ENCODE data around the gene NELFA.

DNA sequence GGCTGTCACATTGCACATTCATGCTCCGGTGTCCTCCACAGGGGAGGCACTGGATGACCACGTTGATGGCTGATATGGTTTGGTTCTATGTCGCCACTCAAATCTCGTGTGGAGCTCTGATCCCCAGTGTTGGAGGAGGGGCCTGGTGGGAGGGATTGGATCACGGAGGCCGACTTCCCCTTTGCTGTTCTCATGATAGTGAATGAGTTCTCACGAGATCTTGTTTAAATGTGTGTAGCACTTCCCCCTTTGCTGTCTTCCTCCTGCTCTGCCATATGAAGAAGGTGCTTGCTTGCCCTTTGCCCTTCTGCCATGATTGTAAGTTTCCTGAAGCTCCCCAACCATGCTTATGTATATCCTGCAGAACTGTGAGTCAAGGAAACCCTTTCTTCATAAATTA, 28.1 kb upstream of the NELFA start:
- TF ChIP-seq, protein P1, sequence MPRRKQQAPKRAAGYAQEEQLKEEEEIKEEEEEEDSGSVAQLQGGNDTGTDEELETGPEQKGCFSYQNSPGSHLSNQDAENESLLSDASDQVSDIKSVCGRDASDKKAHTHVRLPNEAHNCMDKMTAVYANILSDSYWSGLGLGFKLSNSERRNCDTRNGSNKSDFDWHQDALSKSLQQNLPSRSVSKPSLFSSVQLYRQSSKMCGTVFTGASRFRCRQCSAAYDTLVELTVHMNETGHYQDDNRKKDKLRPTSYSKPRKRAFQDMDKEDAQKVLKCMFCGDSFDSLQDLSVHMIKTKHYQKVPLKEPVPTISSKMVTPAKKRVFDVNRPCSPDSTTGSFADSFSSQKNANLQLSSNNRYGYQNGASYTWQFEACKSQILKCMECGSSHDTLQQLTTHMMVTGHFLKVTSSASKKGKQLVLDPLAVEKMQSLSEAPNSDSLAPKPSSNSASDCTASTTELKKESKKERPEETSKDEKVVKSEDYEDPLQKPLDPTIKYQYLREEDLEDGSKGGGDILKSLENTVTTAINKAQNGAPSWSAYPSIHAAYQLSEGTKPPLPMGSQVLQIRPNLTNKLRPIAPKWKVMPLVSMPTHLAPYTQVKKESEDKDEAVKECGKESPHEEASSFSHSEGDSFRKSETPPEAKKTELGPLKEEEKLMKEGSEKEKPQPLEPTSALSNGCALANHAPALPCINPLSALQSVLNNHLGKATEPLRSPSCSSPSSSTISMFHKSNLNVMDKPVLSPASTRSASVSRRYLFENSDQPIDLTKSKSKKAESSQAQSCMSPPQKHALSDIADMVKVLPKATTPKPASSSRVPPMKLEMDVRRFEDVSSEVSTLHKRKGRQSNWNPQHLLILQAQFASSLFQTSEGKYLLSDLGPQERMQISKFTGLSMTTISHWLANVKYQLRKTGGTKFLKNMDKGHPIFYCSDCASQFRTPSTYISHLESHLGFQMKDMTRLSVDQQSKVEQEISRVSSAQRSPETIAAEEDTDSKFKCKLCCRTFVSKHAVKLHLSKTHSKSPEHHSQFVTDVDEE (CRISPR knock-in tag; IDR thresholded peaks at IDR 0.05): no peak
- TF ChIP-seq ZFP30 (CRISPR knock-in tag; IDR thresholded peaks at IDR 0.05): no peak
- no peak for TF ChIP-seq BACH2 (CRISPR knock-in tag; IDR thresholded peaks at IDR 0.05; ENCODE audit: borderline replicate concordance)
- TF ChIP-seq, protein P2, sequence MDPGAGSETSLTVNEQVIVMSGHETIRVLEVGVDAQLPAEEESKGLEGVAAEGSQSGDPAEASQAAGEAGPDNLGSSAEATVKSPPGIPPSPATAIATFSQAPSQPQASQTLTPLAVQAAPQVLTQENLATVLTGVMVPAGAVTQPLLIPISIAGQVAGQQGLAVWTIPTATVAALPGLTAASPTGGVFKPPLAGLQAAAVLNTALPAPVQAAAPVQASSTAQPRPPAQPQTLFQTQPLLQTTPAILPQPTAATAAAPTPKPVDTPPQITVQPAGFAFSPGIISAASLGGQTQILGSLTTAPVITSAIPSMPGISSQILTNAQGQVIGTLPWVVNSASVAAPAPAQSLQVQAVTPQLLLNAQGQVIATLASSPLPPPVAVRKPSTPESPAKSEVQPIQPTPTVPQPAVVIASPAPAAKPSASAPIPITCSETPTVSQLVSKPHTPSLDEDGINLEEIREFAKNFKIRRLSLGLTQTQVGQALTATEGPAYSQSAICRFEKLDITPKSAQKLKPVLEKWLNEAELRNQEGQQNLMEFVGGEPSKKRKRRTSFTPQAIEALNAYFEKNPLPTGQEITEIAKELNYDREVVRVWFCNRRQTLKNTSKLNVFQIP (CRISPR knock-in tag; IDR thresholded peaks at IDR 0.05; ENCODE audit: borderline replicate concordance, low read depth): no peak
- no peak for TF ChIP-seq PPARA (CRISPR knock-in tag; IDR thresholded peaks at IDR 0.05; ENCODE audit: borderline replicate concordance)
